Loucy (cell line): ENCODE results near the gene CENPT.

Experiments used
- EZH2phosphoT487 ChIP-seq: fragments of 200-600 bp; IDR thresholded peaks from 2 replicates; pipeline ENCODE4 v1.6.1; 2018; ENCODE audit warnings: antibody characterized with exemption, mild to moderate bottlenecking, moderate library complexity, borderline replicate concordance
- TF ChIP-seq, protein P1 (sequence below): fragments of 200-600 bp; sonication (generic); conservative IDR thresholded peaks from 2 replicates; pipeline ENCODE4 v1.5.1; 2014; ENCODE audit warnings: mild to moderate bottlenecking, antibody characterized with exemption, low read length

DNA sequence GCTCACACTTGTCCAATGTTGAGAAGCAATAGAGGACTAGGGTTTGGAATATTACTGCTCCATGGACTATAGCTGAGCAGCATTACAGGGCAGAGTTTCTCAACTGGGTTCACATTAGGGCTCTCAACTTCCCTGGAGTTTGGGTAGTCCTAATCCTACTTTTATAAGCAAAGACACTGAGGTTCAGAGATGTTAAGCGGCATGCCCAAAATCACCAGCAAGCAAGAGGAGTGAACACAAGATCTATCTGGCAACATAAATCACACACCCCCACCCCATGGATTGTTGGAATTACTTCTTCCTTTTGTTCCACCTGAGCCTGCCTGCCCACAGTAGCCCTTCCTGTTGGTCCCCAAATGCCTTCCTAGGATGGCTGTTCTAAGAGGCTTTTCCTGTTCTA lies 35.6 kb downstream of the CENPT start:
- TF ChIP-seq, protein P1, sequence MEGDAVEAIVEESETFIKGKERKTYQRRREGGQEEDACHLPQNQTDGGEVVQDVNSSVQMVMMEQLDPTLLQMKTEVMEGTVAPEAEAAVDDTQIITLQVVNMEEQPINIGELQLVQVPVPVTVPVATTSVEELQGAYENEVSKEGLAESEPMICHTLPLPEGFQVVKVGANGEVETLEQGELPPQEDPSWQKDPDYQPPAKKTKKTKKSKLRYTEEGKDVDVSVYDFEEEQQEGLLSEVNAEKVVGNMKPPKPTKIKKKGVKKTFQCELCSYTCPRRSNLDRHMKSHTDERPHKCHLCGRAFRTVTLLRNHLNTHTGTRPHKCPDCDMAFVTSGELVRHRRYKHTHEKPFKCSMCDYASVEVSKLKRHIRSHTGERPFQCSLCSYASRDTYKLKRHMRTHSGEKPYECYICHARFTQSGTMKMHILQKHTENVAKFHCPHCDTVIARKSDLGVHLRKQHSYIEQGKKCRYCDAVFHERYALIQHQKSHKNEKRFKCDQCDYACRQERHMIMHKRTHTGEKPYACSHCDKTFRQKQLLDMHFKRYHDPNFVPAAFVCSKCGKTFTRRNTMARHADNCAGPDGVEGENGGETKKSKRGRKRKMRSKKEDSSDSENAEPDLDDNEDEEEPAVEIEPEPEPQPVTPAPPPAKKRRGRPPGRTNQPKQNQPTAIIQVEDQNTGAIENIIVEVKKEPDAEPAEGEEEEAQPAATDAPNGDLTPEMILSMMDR = no peak
- no peak for TF ChIP-seq EZH2phosphoT487
